ENCODE results near the gene TUBD1.

GRCh38 chr17:59810894-59811153 is 81.9 kb downstream of the TUBD1 start:
- TF ChIP-seq CTCF (IDR thresholded peaks at IDR 0.05) (no peak), EP300 (IDR thresholded peaks at IDR 0.05) (no peak)

All from tibial nerve (tissue), 4 donors.